Fibroblast of skin of left quadriceps (primary cell): ENCODE measurements around the gene FAM83D.
A peak's percentile ranks its signal among the peaks of the same experiment; 100 is the strongest.

Source experiments
- DNase-seq, 2 experiments: peaks; one replicate each; pipeline ENCODE4 v3.0.0-alpha.2; 2013; ENCODE audit warnings: low read depth in 2 of 2

FAM83D gene

GRCh38 chr20:38926142-38926933 lies at the start of gene FAM83D:
FAM83D (plus strand) TSS chr20:38926417; CDS start chr20:38926443, 26 bp downstream.
- peak; percentile 96 for DNase-seq

- no peak for DNase-seq
Observed at GRCh38 chr20:38877483-38877882, 48.7 kb upstream of the FAM83D start.

- peak in 1 of 2 experiments; percentile 9 for DNase-seq
Observed at GRCh38 chr20:38878866-38879265, 47.4 kb upstream of the FAM83D start.

- DNase-seq: no peak
Observed at GRCh38 chr20:38880952-38881735, 45.1 kb upstream of the FAM83D start.

GRCh38 chr20:38881806-38882440 lies 44.3 kb upstream of the FAM83D start:
- DNase-seq: no peak

- no peak for DNase-seq
Observed at GRCh38 chr20:38882600-38882999, 43.6 kb upstream of the FAM83D start.

GRCh38 chr20:38883081-38883980 lies 42.9 kb upstream of the FAM83D start:
- no peak for DNase-seq

- no peak for DNase-seq
Observed at GRCh38 chr20:38883981-38884733, 42.1 kb upstream of the FAM83D start.

GRCh38 chr20:38885357-38885756 lies 40.9 kb upstream of the FAM83D start:
- DNase-seq: no peak

GRCh38 chr20:38888059-38888831 lies 38.0 kb upstream of the FAM83D start:
- DNase-seq: no peak

GRCh38 chr20:38889050-38889449 lies 37.2 kb upstream of the FAM83D start:
- no peak for DNase-seq

- no peak for DNase-seq
Observed at GRCh38 chr20:38889792-38890496, 36.3 kb upstream of the FAM83D start.

- no peak for DNase-seq
Observed at GRCh38 chr20:38890497-38890818, 35.8 kb upstream of the FAM83D start.

GRCh38 chr20:38892091-38892981 lies 33.9 kb upstream of the FAM83D start:
- no peak for DNase-seq

- DNase-seq: no peak
Observed at GRCh38 chr20:38893056-38893564, 33.1 kb upstream of the FAM83D start.

GRCh38 chr20:38893565-38894090 lies 32.6 kb upstream of the FAM83D start:
- peak in 1 of 2 experiments; percentile 1 for DNase-seq

GRCh38 chr20:38894091-38894847 lies 31.9 kb upstream of the FAM83D start:
- DNase-seq: no peak
